ENCODE data around the gene RTKN2.

RTKN2 gene

GRCh38 chr10:62170732-62171131 is 97.9 kb downstream of the RTKN2 start:
- no peak for DNase-seq

- DNase-seq, result no peak
Measured at GRCh38 chr10:62166331-62167131, 102.1 kb downstream of the RTKN2 start.

GRCh38 chr10:62165803-62166202 is 102.8 kb downstream of the RTKN2 start:
- no peak for DNase-seq

- no peak for DNase-seq
Measured at GRCh38 chr10:62163024-62163423, 105.6 kb downstream of the RTKN2 start.

GRCh38 chr10:62162261-62162981 is 106.2 kb downstream of the RTKN2 start:
- DNase-seq, result no peak

- DNase-seq, result no peak
Measured at GRCh38 chr10:62159351-62159750, 109.3 kb downstream of the RTKN2 start.

GRCh38 chr10:62157601-62158000 is 111.0 kb downstream of the RTKN2 start:
- DNase-seq, result no peak

- DNase-seq, result no peak
Measured at GRCh38 chr10:62155054-62155680, 113.5 kb downstream of the RTKN2 start.

GRCh38 chr10:62154231-62154630 is 114.4 kb downstream of the RTKN2 start:
- DNase-seq, result no peak

GRCh38 chr10:62153191-62153590 is 115.5 kb downstream of the RTKN2 start:
- no peak for DNase-seq

GRCh38 chr10:62149621-62150020 is 119.0 kb downstream of the RTKN2 start:
- DNase-seq, result no peak

- DNase-seq, result no peak
Measured at GRCh38 chr10:62148155-62148554, 120.5 kb downstream of the RTKN2 start.

- DNase-seq, result no peak
Measured at GRCh38 chr10:62147425-62147824, 121.2 kb downstream of the RTKN2 start.

GRCh38 chr10:62136931-62137330 is 131.7 kb downstream of the RTKN2 start:
- no peak for DNase-seq

- no peak for DNase-seq
Measured at GRCh38 chr10:62133618-62134017, 135.0 kb downstream of the RTKN2 start.
